T-cell (primary cell): ENCODE results near the gene KANSL1. TPM values are rescaled to one million over a fixed set of nuclear protein-coding genes. Genes with fewer than 3 reads are reported as not detected.
A peak's percentile ranks its signal among the peaks of the same experiment; 100 is the strongest.

Source experiments
- ATAC-seq, 4 experiments: fragments of 200-7000 bp in 3 of 4; fragments of 150-1000 bp in 1 of 4; cut with Tn5 transposase; replicated peaks in 1 of 4; 1 replicate in 3 of 4; 2 replicates in 1 of 4; pipeline ENCODE4 v1.10.0; 2021; ENCODE audit warnings: moderate library complexity in 3 of 4, mild to moderate bottlenecking in 2 of 4, moderate number of reproducible peaks in 1 of 4
- CTCF ChIA-PET, 2 donors: fragments of 300-600 bp; sonication (Branson Sonifier 250); formaldehyde crosslinking; loops; one replicate each; lab custom pipeline; 2022; ENCODE audit warnings: antibody characterized with exemption in 2 of 2; lab: Charles Lee
- POLR2A ChIA-PET, 2 donors: fragments of 300-600 bp; sonication (Branson Sonifier 250); formaldehyde crosslinking; loops; one replicate each; lab custom pipeline; 2022; ENCODE audit warnings: antibody characterized with exemption in 2 of 2; lab: Charles Lee
- DNase-seq, 35 experiments: peaks; one replicate each; pipeline versions ENCODE4 v3.0.0 to v3.0.0-alpha.2; 2013 to 2023
- H3K27ac ChIP-seq: one replicate; pipeline ENCODE4 v1.5.1; 2013; ENCODE audit warnings: low read length
- H3K27me3 ChIP-seq, 2 experiments: replicated peaks in 1 of 2; 1 replicate in 1 of 2; 2 replicates in 1 of 2; pipeline versions ENCODE4 v1.6.1 to v1.7.0; 2013; ENCODE audit warnings: low read length in 1 of 2, mixed read lengths in 1 of 2; ENCODE audit not compliant: control insufficient read depth in 2 of 2, insufficient read depth in 2 of 2; ENCODE audit errors: extremely low read depth in 1 of 2
- H3K36me3 ChIP-seq, 2 donors: 1 replicate in 1 of 2; 2 replicates in 1 of 2; pipeline versions ENCODE4 v1.6.1 to v1.7.0; 2013; ENCODE audit warnings: low read length in 1 of 2; ENCODE audit not compliant: control insufficient read depth in 2 of 2, insufficient read depth in 1 of 2; ENCODE audit errors: extremely low read depth in 1 of 2
- H3K4me1 ChIP-seq, 2 experiments: 1 replicate in 1 of 2; 2 replicates in 1 of 2; pipeline versions ENCODE4 v1.6.1 to v1.7.0; 2013; ENCODE audit warnings: low read length in 2 of 2, mixed read lengths in 1 of 2; ENCODE audit not compliant: insufficient read depth in 2 of 2, control insufficient read depth in 1 of 2; ENCODE audit errors: extremely low read depth in 1 of 2
- H3K4me3 ChIP-seq, 2 donors: 1 replicate in 1 of 2; 2 replicates in 1 of 2; pipeline versions ENCODE4 v1.5.1 to v1.7.0; 2013; ENCODE audit warnings: mild to moderate bottlenecking in 2 of 2, low read length in 1 of 2, moderate library complexity in 1 of 2; ENCODE audit not compliant: control insufficient read depth in 1 of 2; ENCODE audit errors: extremely low read depth in 1 of 2
- H3K9me3 ChIP-seq: 2 replicates; pipeline ENCODE4 v1.7.0; 2013
- H3K27ac Mint-ChIP-seq, 2 donors: one replicate each; pipeline ENCODE4 v1.8.0; 2020 to 2021; ENCODE audit warnings: mild to moderate bottlenecking in 2 of 2, mixed read lengths in 2 of 2
- H3K27me3 Mint-ChIP-seq, 2 donors: one replicate each; pipeline ENCODE4 v1.8.0; 2021 to 2022; ENCODE audit warnings: mixed read lengths in 2 of 2
- H3K36me3 Mint-ChIP-seq: one replicate; pipeline ENCODE4 v1.8.0; 2021; ENCODE audit warnings: mixed read lengths
- H3K4me1 Mint-ChIP-seq, 3 donors: one replicate each; pipeline ENCODE4 v1.8.0; 2020 to 2022; ENCODE audit warnings: mixed read lengths in 3 of 3, mild to moderate bottlenecking in 1 of 3
- H3K4me3 Mint-ChIP-seq, 3 donors: one replicate each; pipeline ENCODE4 v1.8.0; 2020 to 2022; ENCODE audit warnings: mild to moderate bottlenecking in 3 of 3, mixed read lengths in 3 of 3, moderate library complexity in 3 of 3
- H3K9me3 Mint-ChIP-seq, 3 donors: one replicate each; pipeline ENCODE4 v1.8.0; 2020 to 2022; ENCODE audit warnings: mixed read lengths in 3 of 3
- WGBS: methylation state at CpG from one replicate; pipeline ENCODE4 v1.1.5; 2013; ENCODE audit warnings: missing lambda C conversion rate; ENCODE audit not compliant: insufficient coverage; 5-methylcytosine and 5-hydroxymethylcytosine counted together
- total RNA-seq, 35 experiments: library from RNA in 6 of 35; stranded (reverse) in 6 of 35; fragments of 120-200 nt in 1 of 35; gene quantifications; one replicate each; pipeline versions ENCODE4 v1.2.1 to v1.2.4 and lab custom pipeline; 2013 to 2026

Gene KANSL1
- total RNA-seq, 5 donors from 2014 or later (not counting 1 experiment from before 2014, with no cell fraction given): 113 to 301 (median 160) TPM

DNA sequence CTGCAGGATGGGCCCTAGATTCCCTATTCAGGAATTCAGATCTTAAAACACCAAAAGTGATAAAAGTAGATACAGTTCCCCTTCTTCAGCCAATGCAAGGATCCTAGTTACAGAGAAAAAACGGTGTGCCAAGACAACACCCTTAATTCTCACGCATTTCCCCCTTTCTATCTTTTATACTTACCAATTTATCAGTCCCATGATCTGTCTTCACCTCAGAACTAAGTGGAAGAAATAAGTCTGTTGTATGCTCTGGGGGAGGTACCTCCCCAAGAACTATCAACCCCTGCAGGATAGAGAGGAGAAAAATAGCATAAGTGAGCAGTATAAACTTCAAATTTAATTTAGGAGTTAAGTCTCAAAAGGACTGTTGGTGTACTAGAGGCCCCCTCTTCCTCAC lies 111.0 kb downstream of the KANSL1 start:
- peak overlapping the region; percentile 48 to 49 for H3K27ac Mint-ChIP-seq
- peak overlapping the region in 1 of 3 donors; percentile 19 for H3K4me3 Mint-ChIP-seq
- ChIA-PET CTCF (interaction anchor here (0.6 kb wide), 2 partner anchors 24 to 126 kb away, joined by 3 to 4 read pairs; no protein-coding TSS in a partner anchor), POLR2A (interaction anchor here in 1 of 2 donors (0.6 kb wide), 1 partner anchor 107 kb away, joined by 3 read pairs; no protein-coding TSS in a partner anchor)
- Histone ChIP-seq H3K27me3 (no peaks in the 10 kb centered on the region), H3K4me1 (peaks cover 10 to 13% of the 10 kb centered on the region in 2 experiments), H3K9me3 (no peaks in the 10 kb centered on the region), H3K4me3 (no peak overlapping the region), H3K36me3 (peaks cover 0 to 31% of the 10 kb centered on the region in 2 donors), H3K27ac (no peak overlapping the region)
- peaks cover 69 to 79% (median 76%) of the 10 kb centered on the region in 3 donors for H3K4me1 Mint-ChIP-seq
- ATAC-seq: peak in 1 of 4 experiments; percentile 93
- peaks cover 25% of the 10 kb centered on the region for H3K36me3 Mint-ChIP-seq
- no peaks in the 10 kb centered on the region for H3K27me3 Mint-ChIP-seq
- WGBS: no CpG with 5 or more reads among the region's 2 CpGs
- DNase-seq: no peak
- H3K9me3 Mint-ChIP-seq: no peaks in the 10 kb centered on the region

DNA sequence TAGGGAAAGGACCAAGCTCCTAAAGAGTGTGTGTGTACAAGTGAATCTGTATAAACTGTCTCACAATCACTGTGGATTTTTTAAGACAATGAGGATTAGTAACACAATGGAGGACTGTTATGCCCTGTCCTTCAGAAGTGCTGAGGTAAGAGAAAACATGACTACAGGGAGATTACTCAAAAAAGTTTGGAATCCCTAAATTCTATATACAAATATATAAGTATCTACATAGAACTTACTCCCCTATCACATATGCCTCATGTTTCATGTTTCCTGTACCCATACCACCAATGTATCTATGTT lies 112.3 kb downstream of the KANSL1 start:
- DNase-seq (no peak), ATAC-seq (no peak)
- Mint-ChIP-seq H3K27ac (no peak overlapping the region), H3K4me3 (no peak overlapping the region), H3K36me3 (peaks cover 24% of the 10 kb centered on the region), H3K9me3 (no peaks in the 10 kb centered on the region), H3K4me1 (peaks cover 63 to 68% (median 66%) of the 10 kb centered on the region in 3 donors), H3K27me3 (no peaks in the 10 kb centered on the region)
- ChIA-PET CTCF (interaction anchor here in 1 of 2 donors (1.2 kb wide), 1 partner anchor 132 kb away, joined by 3 read pairs; no protein-coding TSS in a partner anchor), POLR2A (no interaction called here)
- no peaks in the 10 kb centered on the region for H3K27me3 ChIP-seq
- peaks cover 10 to 13% of the 10 kb centered on the region in 2 experiments for H3K4me1 ChIP-seq
- peaks cover 3 to 32% of the 10 kb centered on the region in 2 donors for H3K36me3 ChIP-seq
- no peak overlapping the region for H3K4me3 ChIP-seq
- H3K27ac ChIP-seq: no peak overlapping the region
- no peaks in the 10 kb centered on the region for H3K9me3 ChIP-seq

- Histone ChIP-seq H3K4me1 (peaks cover 10 to 13% of the 10 kb centered on the region in 2 experiments), H3K9me3 (no peaks in the 10 kb centered on the region), H3K4me3 (no peak overlapping the region), H3K27me3 (no peaks in the 10 kb centered on the region), H3K27ac (no peak overlapping the region), H3K36me3 (peaks cover 3 to 31% of the 10 kb centered on the region in 2 donors)
- POLR2A ChIA-PET: interaction anchor here in 1 of 2 donors (0.8 kb wide), 1 partner anchor 87 kb away, joined by 3 read pairs; no protein-coding TSS in a partner anchor
- Mint-ChIP-seq H3K27me3 (no peaks in the 10 kb centered on the region), H3K36me3 (peaks cover 24% of the 10 kb centered on the region), H3K4me1 (peaks cover 64 to 67% (median 67%) of the 10 kb centered on the region in 3 donors), H3K27ac (no peak overlapping the region), H3K4me3 (no peak overlapping the region), H3K9me3 (no peaks in the 10 kb centered on the region)
- CTCF ChIA-PET: interaction anchor here in 1 of 2 donors (0.6 to 1.2 kb wide), 2 partner anchors 113 to 132 kb away, joined by 3 read pairs; partner anchors contain the start of gene KANSL1
- ATAC-seq (no peak), DNase-seq (no peak)
- WGBS: no CpG with 5 or more reads among the region's 6 CpGs
Observed at GRCh38 chr17:46080118-46081017, 112.9 kb downstream of the KANSL1 start.

- POLR2A ChIA-PET: no interaction called here
- H3K4me1 Mint-ChIP-seq: peaks cover 56 to 65% (median 65%) of the 10 kb centered on the region in 3 donors
- CTCF ChIA-PET: interaction anchor here in 1 of 2 donors (0.9 kb wide), 1 partner anchor 120 kb away, joined by 3 read pairs; no protein-coding TSS in a partner anchor
- peaks cover 22% of the 10 kb centered on the region for H3K36me3 Mint-ChIP-seq
- peak overlapping the region; percentile 54 to 64 for H3K27ac Mint-ChIP-seq
- ATAC-seq: no peak
- H3K9me3 Mint-ChIP-seq: no peaks in the 10 kb centered on the region
- H3K27me3 Mint-ChIP-seq: no peaks in the 10 kb centered on the region
- no peak overlapping the region for H3K4me3 Mint-ChIP-seq
- no peak overlapping the region for H3K27ac ChIP-seq
- WGBS: no CpG with 5 or more reads among the region's 4 CpGs
- no peak overlapping the region for H3K4me3 ChIP-seq
- H3K36me3 ChIP-seq: peaks cover 3 to 28% of the 10 kb centered on the region in 2 donors
- DNase-seq: no peak
- H3K27me3 ChIP-seq: no peaks in the 10 kb centered on the region
- H3K9me3 ChIP-seq: no peaks in the 10 kb centered on the region
- H3K4me1 ChIP-seq: peaks cover 3 to 13% of the 10 kb centered on the region in 2 experiments
Observed at GRCh38 chr17:46078675-46079074, 114.6 kb downstream of the KANSL1 start.

- H3K27me3 Mint-ChIP-seq: no peaks in the 10 kb centered on the region
- H3K27me3 ChIP-seq: no peaks in the 10 kb centered on the region
- CTCF ChIA-PET: interaction anchor here in 1 of 2 donors (0.6 kb wide), 1 partner anchor 41 kb away, joined by 3 read pairs; no protein-coding TSS in a partner anchor
- peak overlapping the region in 1 of 2 donors; percentile 23 for H3K27ac Mint-ChIP-seq
- POLR2A ChIA-PET: no interaction called here
- H3K36me3 Mint-ChIP-seq: peaks cover 20% of the 10 kb centered on the region
- H3K9me3 ChIP-seq: no peaks in the 10 kb centered on the region
- no peak for ATAC-seq
- H3K4me3 ChIP-seq: no peak overlapping the region
- H3K4me1 ChIP-seq: no peaks in the 10 kb centered on the region
- H3K36me3 ChIP-seq: peaks cover 3 to 14% of the 10 kb centered on the region in 2 donors
- H3K9me3 Mint-ChIP-seq: no peaks in the 10 kb centered on the region
- peaks cover 55 to 61% (median 57%) of the 10 kb centered on the region in 3 donors for H3K4me1 Mint-ChIP-seq
- H3K4me3 Mint-ChIP-seq: no peak overlapping the region
- no peak overlapping the region for H3K27ac ChIP-seq
- WGBS: no CpG with 5 or more reads among the region's 1 CpG
- DNase-seq: no peak
Observed at GRCh38 chr17:46074540-46074939, 118.7 kb downstream of the KANSL1 start.

GRCh38 chr17:46072998-46073397 lies 120.2 kb downstream of the KANSL1 start:
- H3K27me3 Mint-ChIP-seq: no peaks in the 10 kb centered on the region
- CTCF ChIA-PET: no interaction called here
- H3K27ac ChIP-seq: no peak overlapping the region
- H3K9me3 ChIP-seq: no peaks in the 10 kb centered on the region
- peaks cover 3 to 14% of the 10 kb centered on the region in 2 donors for H3K36me3 ChIP-seq
- H3K4me3 ChIP-seq: no peak overlapping the region
- no peaks in the 10 kb centered on the region for H3K9me3 Mint-ChIP-seq
- no peaks in the 10 kb centered on the region for H3K27me3 ChIP-seq
- POLR2A ChIA-PET: no interaction called here
- no CpG with 5 or more reads among the region's 1 CpG for WGBS
- peaks cover 16% of the 10 kb centered on the region for H3K36me3 Mint-ChIP-seq
- H3K4me3 Mint-ChIP-seq: no peak overlapping the region
- H3K4me1 ChIP-seq: no peaks in the 10 kb centered on the region
- H3K27ac Mint-ChIP-seq: no peak overlapping the region
- H3K4me1 Mint-ChIP-seq: peaks cover 44 to 50% (median 50%) of the 10 kb centered on the region in 3 donors
- ATAC-seq: no peak
- DNase-seq: no peak
